HUDEP-2 (cell line): ENCODE data around the gene SDHC.

Experiments
- DNase-seq, 76 experiments: peaks; one replicate each; lab custom pipeline; 2025; ENCODE audit not compliant: unreplicated experiment in 76 of 76; lab: John Stamatoyannopoulos, UW

SDHC gene

DNA sequence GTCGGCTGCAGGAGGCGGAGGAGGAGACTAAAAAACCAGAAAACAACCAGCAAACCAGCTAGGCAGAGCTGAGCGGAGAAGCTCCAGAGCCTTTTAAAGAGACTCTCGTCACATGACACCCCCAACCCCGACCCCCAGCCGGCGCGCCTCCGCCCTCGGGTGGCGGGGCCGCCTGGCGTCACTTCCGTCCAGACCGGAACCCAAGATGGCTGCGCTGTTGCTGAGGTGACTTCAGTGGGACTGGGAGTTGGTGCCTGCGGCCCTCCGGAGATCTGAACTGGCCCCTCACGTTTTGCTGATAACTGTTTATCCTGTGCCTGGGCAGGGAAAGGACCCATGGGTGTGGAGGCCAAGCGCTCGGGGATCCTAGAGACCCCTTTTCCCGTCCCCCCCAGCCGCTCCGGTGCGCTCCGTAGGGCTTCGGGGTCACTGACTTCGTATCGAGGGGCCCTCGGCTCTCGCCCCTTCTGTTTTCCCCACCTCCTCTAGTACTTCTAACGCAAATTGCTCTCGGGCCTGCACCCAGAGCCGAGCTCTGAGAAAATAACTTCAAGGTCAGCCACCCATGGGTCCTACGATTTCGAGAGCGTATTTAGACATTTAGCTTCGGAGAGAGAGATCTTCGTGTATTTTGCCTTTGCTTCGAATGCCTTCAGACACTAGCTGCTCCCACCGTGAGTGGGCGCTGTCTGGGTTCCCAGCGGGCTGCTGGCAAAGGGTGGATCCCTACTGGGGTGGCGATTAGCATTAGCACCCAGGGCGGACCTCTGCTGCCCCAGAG, at the start of gene SDHC:
SDHC (plus strand) TSS at position 181 of the 781 bp plus-strand sequence; CDS start at position 206, 25 bp downstream.
- peak in 73 of 76 experiments; percentile 27 to 85 (median 69) for DNase-seq

DNA sequence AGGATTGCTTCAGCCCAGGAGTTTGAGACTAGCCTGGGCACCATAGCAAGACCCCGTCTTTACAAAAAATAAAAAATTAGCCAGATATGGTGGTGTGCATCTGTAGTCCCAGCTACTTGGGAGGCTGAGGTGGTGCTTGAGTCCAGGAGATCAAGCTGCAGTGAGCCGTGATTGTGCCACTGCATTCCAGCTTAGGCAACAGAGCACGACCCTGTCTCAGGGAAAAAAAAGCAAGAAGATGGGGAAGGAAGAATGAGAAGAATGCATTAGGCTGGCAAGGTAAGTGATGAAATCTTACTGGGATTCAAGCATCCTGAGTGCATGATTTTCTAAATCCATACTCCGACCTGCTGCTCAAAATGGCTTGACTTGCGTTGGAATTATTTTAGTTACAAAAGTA, 48.9 kb upstream of the SDHC start:
- no peak for DNase-seq

DNA sequence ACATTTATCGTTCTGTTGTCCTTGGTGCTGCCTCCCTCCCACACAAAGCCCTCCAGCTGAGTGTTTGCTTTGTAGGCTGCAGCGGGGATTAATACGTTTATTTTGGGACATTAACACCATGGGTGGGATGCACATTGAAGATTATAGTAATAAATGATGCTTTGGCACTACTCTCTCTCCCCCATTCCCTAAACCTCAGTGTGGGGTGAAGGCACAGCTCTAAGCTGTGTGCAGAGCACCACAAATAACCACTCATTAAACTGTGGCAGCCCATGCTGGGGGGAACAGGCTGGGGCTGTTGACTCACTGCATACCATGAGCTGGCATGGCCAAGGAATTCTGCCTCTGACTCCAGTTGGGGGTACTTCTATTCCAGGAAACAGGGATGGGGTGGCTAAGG, 48.0 kb upstream of the SDHC start:
- no peak for DNase-seq

- no peak for DNase-seq
These were observed 47.3 kb upstream of the SDHC start for GRCh38 chr1:161266836-161267235.

- DNase-seq = no peak
These were observed 46.9 kb upstream of the SDHC start for GRCh38 chr1:161267321-161267720.

- no peak for DNase-seq
These were observed 40.8 kb upstream of the SDHC start for GRCh38 chr1:161273402-161273801.

- no peak for DNase-seq
These were observed 39.3 kb upstream of the SDHC start for GRCh38 chr1:161274874-161275273.

GRCh38 chr1:161282991-161283390, 31.2 kb upstream of the SDHC start:
- no peak for DNase-seq

GRCh38 chr1:161285113-161285512, 29.1 kb upstream of the SDHC start:
- no peak for DNase-seq

DNA sequence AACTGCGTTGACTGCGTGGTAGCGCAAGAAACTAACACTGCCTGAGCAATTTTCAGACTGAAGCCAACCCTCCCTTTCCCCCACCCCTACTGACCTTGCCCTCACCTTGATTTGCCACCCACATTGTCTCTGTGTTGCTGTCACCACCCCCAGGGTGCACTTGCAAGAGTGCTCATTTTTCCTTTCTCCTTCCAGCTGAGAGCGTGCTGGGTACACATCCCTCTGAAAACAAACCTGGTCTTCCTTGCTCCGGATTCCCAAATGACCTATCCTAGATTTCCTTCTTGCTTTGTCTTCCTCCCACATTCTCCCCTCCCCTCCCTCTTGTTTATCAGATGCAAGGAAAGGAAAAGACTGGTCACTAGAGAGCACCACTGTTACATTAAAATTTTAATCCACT, 28.7 kb upstream of the SDHC start:
- no peak for DNase-seq

DNA sequence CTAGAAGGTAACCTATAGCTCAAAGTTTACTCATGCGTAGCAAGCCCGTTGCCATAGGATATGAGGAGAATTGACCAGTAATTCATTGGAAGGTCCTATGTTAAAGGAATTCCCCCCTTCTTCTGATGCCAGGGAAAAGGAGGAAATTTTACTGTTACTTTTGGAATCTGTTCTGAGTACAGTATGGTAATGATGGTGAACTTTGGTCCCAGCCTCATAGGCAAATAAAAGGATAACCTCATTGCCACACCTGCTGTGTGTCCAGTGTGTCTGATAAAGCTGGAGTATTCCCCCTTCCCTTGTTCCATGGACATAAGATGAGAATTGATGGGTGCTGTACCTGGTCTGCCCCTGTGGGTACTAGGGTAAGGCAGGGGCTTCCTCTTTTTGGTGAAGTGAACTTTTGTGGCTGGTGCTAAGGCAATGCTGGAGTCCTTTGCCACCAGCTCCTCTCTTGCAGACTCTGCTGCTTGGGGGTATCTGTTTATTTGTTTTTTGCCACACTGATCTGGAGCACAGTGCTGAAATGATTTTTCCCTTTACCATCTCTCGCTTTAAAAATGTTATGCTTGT, 26.6 kb upstream of the SDHC start:
- no peak for DNase-seq

DNA sequence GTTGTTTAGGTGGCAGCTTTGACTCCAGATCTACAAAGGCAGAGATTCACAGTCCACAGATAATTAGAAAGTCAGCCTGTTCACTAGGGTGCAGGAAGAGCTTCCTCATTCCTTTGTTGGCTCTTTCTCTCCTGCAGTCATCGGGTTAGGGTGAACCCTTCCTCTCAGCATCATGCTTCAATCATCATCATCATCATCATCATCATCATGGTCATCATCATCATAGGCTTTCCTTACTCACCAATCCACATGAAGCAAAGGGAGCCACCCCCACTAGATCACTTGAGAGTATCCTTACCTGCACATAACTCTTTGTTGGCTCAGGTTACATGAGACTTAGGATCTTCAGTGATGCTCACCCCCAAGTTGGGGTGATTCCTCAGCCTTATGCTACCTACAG, 23.4 kb upstream of the SDHC start:
- no peak for DNase-seq

- no peak for DNase-seq
These were observed 16.8 kb upstream of the SDHC start for GRCh38 chr1:161297415-161297814.

DNA sequence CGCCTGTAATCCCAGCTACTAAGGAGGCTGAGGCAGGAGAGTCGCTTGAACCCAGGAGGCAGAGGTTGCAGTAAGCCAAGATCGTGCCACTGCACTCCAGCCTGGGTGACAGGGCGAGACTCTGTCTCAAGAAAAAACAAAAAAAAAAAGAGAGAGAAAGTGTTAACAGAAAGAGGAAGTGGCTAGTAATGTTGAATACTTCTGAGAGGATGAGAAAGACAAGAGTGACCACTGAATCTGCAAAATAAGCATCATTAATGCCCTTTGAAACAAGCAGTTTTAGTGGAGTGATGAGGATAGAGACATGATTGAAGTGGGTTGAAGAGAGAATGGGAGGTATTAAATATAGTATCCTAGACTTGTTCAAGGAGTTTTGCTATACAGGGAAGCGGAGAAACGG, 16.1 kb upstream of the SDHC start:
- DNase-seq = no peak

- no peak for DNase-seq
These were observed 14.8 kb upstream of the SDHC start for GRCh38 chr1:161299347-161299746.

- no peak for DNase-seq
These were observed 13.7 kb upstream of the SDHC start for GRCh38 chr1:161300478-161300877.

- no peak for DNase-seq
These were observed 9.0 kb upstream of the SDHC start for GRCh38 chr1:161304927-161305866.

DNA sequence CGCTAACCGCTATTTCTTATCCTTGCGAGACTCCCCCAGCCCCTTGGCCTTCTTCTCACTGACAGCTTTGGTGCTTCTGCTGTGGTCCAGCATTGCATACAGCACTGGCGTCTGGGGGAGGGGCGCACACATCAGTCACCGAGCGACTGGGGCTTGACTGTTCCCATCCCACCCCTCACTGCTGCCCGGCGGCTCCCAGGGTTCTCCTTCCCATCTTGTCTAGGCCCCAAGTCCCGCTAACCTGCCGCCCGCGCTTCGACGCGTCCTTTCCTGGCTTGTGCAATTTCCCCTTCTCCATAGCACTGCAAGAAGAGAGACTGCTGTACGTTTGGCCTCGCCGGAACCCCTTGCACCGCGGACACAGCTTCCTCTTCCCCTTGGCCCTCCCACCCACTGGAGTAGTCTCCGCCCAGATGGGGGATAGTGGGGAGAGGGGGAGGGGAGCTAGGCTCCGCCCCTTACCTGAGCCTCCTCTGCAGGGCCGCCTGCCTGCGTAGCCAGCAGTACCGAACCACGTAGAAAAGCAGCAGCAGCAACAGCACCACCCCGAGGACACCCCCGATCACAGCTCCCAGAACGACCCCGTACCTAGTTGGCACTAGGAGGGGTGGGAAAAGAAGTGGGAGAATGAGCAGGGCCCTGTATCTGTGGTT, 8.2 kb upstream of the SDHC start:
- DNase-seq = peak in 35 of 76 experiments; percentile 2 to 60 (median 27)

- no peak for DNase-seq
These were observed 6.9 kb upstream of the SDHC start for GRCh38 chr1:161307230-161307768.

- DNase-seq = no peak
These were observed 6.1 kb upstream of the SDHC start for GRCh38 chr1:161307892-161308638.
